HG02798 (cell line): Measurements from ENCODE around the gene ADGRD2.

Experiments
- ATAC-seq: cut with Tn5 transposase; IDR thresholded peaks from one replicate; pipeline ENCODE4 v1.9.1; 2021; ENCODE audit warnings: mild to moderate bottlenecking; ENCODE audit not compliant: unreplicated experiment, poor library complexity

The ADGRD2 gene

DNA sequence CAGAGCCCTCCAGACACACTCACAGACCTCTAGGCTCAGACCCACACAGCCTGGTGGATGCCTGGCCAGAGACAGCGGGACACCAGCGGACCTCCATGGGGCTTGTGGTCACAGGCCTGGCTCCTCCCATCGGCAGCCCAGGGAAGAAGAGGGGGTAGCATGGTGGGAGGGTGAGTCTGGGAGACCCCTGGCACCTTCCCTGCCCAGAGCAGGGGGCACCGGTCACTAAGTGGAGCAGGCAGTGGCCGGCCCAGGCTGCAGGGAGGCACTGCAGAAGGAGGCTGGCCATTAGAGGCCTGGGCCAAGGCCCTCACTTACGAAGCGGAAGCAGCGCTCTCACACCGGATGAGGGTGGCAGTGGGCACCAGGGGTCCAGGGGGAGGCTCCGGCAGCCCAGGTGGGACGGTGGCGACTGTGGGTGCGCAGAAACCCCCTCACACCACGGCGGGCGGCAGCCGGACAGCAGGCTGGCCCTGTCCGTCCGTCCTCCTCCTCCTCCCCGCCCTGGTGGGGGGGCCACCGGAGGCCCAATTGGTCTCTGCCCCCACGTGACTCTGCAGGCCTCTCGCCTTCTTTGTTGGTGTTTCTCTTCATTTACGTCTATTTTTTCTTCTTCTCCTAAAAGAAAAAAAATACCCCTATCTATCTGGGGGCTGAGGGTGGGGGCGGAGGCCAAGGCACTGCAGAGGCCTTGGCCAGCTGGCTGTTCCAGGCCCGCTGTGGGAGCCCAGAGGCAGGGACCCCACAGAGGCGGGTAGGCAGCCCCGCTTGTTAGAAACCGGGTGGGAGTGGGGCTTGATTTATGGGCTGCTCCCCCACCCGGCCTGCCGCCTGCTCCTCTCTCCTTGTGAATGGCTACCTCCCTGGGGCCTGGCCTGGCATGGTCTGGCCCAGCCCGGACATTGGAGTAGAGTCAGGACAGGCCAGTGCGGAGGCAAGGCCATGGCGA lies 57.0 kb downstream of the ADGRD2 start, which contains the start of gene NR5A1:
Gene NR5A1, minus strand, starts transcription at position 469 of the 949 bp plus-strand sequence. CDS start 4,004 bp downstream, outside the sequence.
- ATAC-seq, result no peak

DNA sequence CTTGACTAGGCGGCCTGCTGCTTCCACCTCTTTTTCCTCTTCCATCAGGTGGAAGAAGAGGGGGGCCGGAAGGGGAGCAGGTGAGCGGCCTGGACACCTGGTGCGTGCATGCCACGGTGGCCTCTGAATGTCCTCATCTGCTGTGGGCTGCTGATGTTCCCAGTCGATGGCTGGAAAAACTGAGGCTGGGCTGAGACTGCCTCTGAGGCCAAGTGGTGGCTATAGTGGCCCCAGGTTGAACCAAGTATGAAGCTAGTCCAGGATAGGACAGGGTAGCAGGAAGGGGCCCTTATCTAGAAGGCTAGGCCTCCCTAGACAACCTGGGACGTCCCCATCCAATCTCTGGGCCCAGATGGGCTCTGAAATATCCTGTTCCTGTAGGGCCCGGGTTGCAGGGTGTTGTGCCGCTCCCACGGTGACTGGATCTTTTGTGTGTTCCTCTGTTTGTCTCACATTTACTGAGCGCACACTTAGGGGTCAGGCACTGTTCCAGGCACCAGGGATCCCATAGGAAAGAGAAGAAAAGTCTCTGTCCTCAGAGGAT lies 57.7 kb downstream of the ADGRD2 start:
- ATAC-seq, result no peak

DNA sequence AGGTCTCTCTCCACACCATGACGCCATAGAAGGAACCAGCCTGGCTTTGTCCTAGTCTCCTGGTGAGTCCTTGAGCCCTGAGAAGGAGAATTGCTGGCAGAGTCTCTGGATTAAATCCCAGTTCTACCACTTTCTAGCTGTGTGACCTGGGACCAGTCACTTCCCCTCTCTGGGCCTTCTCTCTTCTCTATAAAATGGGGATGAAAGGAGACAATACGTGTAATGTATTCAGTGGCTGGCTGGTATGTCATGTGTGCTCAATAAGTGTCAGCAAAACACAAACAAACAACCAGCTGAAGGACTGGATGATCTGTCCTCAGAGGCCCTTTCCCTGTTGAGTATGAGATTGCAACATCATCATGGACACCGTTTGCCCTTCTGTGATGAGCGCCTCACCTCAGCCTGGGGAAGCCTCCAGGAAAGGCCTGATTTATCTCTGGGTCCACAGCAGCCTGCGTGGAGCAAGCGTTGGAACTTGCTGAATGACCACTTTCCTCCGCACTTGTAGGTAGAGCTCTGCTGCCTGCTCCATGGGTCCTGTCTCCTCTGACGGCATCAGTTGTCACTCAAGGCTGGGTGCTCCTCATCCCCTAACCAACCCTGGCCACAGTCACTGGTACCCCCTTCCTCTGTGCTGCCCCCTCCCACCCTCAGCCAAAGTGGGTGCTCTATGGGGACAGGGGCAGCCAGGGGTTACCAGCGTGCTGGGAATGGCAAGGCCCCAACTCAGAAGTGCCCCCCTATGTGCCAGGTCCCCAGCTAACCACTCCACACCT lies 60.6 kb downstream of the ADGRD2 start:
- no peak for ATAC-seq

DNA sequence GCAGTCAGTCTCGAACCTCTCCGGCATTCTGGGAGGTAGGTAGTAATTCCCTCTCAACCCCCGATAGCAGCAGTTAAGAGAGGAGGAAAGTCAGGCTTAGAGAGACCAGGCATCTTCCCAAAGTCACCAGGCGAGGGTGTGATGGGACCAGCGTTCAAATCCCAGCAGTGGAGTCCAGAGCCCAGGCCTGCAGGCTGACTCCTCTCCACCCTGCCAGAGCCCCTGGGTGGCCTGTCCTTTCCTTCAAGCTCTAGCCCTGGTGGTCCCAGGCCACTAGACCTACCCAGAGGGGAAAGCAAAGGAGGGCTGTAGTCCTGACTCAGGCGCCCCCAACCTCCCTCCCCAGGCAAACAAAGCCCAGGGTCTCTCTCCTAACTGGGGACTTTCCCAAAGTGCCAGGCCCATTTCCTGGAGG lies 61.2 kb downstream of the ADGRD2 start:
- ATAC-seq, result no peak

DNA sequence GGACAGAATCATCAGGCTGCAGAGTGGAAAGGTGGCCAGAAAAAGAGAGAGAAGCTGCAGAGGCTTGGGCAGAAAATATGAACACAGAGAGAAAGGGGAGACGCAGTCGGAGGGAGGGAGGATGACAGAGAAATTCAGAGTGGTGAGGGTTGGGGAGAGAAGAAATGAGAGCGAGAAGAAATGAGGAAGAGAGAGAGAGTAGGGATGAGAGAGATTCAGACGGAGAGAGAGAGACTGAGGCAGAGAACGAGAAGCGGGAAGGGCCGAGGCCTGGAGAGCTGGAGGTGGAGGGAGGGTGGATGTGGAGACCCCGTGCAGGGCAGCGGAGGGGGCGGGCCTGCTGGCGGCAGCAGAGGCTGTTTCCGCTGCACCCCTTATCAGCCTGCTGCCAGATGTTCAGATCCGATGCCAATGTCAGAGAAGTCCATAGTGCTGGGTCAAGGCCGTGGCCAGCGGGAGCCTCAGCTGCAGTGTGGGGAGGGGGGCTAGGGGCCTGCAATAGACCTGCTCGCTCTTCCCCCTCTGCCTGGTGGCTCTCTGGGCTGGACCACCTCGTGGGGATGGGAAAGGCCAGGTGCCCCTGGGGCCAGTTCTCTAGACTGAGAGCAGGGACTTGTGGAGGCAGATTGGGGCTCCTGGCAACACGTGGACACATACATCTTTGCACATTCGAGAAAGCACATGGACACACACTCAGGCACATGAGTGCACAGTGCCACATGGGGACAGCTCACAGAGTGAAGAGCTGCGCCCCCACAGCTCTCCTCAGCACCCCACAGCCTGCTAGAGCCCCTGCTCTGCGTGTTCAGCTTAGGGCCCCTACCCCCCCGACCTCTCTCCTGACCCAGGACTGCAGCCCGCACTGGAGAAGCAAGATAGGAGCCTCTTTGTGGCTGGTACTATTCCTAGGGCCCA lies 61.9 kb downstream of the ADGRD2 start:
- no peak for ATAC-seq

DNA sequence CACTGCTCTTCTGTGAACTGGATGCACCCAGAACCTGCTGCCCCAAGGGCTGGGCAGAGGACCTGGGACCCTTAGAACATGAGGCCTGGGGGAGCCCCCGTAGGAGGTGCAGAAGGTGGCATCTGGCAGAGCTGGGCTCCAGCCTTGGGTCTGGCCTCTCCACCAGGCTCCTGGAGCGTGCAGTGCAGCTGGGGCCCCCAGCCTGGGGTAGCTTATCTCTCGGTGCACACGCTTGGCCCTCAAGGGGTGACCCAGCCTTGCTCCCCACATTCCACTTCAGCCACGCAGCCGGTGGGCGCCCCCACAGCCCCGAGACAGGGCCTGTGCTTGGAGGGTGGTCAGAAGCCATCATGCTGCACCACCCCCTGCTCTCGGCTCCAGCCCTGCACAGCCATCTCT lies 62.6 kb downstream of the ADGRD2 start:
- no peak for ATAC-seq

DNA sequence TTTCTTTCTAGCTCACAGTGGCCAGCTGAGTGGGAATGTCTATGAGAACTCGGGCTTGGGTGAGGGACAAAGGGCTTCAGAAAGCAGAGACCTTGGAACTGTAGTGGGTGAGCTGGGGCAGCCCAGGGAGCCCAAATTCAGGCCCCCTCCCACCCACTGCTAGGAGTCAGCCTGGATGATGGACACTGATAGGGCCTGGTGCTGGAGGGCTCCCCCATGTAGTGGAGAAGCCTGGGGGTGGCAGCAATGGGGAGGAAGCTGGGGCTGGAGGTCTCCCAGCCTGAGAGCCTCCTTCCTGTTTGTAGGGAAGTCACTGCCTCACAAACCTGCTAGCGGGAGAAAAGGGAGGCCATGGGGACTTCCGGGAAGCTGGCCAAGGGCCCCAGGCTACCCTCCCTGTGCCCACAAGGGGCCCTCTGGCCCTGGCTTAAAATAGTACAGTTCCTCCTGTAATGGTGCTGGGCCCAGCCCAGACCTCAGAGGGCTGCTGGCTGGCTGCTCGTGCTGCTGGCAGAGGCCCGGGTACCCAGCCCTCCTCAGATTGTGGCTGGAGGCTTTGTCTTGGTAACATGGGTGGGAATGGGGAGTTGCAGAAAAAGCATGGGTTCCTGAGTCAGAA lies 63.2 kb downstream of the ADGRD2 start:
- ATAC-seq, result no peak

DNA sequence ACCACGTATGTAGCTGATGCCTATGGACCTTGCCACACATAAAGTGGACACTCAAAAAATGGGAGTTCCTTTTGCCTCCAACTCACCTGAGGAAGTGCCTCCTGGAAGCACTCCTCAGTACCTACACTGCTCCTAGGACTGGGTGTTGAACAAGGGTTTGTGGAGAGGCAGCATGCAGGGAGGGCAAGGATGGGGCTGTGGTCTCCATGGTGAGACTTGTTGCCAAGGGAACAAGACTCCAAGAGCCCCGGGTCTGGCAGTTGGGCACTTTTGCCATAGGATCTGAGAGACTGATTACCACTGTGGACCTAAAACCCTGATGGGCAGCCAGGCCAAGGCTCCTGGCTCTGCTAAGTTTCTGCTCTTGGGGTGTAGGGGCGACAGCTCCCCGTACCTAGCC lies 63.9 kb downstream of the ADGRD2 start:
- ATAC-seq, result no peak

DNA sequence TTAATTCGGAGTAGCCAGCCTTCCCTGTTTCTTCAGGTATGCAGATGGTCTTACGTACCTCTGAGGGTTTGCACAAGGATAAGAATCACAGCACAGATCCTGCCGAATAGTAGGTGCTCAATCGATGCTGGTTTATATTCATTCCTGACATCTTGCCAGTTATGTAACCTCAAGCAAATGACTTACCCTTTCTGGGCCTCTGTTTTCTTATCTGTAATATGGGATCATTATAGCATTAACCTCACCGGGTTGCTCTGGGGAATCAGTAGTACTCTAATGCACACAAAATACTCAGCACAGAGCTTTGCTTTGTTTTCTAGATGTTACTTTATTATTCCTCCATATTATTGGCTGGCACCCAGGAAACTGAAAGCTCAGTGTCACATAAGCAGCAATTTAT lies 64.6 kb downstream of the ADGRD2 start:
- ATAC-seq, result no peak

DNA sequence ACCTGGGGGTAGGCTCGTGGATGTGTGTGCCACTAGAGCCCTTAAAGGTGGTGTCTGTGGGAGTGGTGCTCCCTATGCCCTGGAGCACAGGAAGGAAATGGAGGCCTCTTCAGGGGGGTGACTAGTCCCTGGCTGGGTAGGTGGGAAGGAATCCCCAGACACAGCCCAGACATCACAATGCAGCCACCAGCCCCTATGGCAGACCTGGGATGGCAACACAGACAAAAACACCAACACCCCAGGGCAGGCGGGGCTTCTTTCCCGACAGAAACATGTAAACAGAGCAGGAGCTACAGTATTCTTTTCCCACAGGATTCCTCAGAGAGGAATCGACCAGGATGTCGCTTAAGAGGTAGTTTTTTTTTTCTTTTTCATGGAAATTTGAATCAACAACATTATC lies 67.3 kb downstream of the ADGRD2 start:
- no peak for ATAC-seq

DNA sequence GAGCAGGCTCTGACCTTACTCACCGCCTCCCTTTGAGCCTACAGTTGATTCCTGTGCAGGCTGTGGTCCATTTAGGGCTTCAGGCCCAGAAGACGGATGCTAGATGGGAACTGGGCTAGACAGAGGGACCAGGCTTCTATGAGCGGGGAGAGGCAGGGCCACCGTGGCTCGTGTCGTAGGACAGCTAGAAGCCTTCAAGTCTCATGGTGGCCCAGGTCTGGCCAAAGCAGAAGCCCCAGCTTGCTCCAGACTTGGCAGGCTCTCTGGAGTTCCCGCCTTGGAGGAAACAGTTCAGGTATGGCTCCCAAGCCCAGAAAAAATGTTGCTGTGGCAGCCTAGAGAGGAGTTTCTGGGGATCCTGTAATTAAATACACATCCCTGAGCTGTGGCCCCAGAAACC lies 67.9 kb downstream of the ADGRD2 start:
- no peak for ATAC-seq

DNA sequence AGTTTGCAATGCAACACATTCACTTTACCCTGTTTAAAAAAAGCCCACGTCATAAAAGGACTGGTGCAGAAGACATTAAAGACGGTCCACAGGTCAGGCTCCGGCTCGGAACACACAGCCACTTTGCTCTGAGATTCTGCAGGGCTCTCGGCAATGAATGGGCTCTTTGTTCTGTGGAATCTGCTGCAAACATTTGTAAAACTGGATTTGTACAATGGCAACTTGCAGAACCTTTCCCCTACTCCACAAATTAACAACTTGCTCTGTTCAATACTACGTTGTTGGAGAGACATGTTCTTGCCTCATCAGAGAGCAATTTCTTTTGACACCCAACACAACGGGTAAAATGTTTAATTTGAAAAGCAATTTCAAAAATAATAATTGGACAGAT lies 70.0 kb downstream of the ADGRD2 start:
- ATAC-seq, result no peak

DNA sequence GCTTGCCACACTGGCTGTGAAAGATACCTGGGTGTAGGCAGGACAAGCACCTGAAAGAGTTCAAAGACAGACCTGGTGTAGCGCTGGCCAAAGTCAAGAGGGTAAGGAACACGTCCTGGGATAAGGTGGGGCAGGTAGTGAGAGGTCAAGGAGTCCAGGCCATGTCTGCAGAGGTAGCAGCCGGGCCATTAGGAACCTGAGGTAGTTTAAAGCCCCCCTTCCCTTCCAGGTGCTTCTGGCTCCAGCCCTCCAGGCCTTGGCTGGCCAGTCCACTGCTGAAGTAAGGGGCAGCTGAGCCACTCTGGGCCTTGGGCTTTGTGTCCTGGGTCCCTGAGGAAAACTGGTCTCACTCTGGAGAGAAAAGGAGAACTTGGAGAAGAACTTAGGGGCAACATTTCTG lies 70.9 kb downstream of the ADGRD2 start:
- no peak for ATAC-seq

DNA sequence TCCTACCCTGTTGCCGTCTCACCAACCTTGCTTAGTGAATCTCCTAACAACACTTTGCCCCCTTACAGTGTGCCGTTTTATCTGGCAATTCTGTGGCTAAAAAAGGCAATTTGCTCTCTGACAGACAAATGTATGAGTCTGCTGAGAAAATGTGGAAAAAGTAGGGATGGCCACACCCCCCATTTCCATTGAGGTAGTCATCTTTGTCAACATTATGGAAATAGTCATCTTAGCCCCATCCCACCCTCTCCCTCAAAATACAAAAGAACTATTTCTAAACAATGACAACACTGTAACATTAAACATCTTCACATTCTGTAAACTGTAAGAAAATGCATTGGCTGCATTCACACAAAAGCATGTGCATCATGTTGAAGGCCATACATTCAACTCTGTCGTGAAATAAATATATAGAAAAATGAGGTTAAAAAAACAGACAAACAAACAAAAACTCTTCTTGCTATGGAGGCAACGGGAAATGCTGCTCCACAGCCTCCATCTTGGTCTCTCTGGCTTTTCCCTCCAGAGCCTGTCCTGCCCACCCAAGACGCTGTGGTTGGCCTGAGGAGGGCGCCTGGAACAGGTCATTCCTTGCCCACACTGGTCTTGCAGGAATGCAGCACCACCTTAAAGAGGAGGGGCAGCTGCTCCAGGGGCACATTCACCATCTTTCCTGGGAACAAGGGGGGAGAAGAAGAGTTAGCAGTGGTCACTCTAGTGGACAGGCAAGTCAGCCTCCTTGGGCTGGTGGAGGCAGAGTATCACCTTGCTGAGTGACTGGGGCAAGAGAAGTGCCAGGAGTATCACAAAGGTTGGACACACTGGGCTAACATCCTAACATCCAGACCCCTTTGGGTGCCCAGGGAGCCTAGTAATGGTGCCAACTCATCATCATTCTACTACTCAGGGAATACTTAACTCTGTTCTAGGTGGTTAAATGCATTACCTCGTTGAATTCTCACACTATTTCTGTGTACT lies 72.2 kb downstream of the ADGRD2 start:
- ATAC-seq, result no peak

DNA sequence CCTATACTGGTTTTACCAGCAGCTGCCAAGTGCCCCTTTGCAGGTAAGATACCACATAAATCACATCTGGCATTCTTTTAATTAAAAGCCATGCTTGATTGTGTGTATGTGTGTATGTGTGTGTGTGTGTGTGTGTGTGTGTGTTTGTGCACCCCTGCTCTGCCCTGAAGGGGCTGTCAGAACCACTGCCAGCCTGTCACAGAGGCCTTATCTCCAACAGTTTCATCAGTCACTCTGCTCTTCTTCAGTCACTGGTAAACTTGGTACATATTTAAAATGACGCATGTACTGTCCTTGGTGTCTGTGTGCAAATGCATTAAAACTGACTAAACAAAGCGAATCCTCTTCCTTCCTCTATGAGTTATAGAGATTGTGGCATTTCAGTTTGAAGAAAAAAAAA lies 75.9 kb downstream of the ADGRD2 start:
- ATAC-seq, result no peak

DNA sequence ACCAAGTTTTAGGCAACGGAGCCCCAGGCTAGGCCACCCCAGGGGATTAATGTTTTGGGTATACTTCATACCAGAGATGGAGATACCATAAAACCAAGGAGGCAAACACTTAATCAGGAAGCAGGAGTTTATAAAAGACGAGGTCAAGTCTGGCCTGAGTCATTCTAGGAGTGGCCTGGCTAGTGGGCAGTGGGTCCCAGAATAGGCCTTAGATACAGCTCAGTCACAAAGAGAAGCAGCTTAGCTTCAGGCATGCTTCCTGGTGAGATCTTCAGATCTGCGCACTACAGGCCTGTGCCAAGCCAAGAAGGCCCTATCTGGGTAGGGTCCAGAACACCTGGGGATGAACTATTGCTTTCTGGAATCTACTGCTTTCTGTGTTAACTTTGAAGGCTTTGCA lies 77.5 kb downstream of the ADGRD2 start:
- no peak for ATAC-seq
